HUES48 (cell line): Measurements from ENCODE around the gene CCDC33.
A peak's percentile ranks its signal among the peaks of the same experiment; 100 is the strongest.

Experiments used
- H3K27ac ChIP-seq: one replicate; pipeline ENCODE4 v1.7.0; 2013; ENCODE audit warnings: low read depth, low read length, inconsistent platforms
- H3K27me3 ChIP-seq: 2 replicates; pipeline ENCODE4 v1.6.1; 2013; ENCODE audit warnings: mild to moderate bottlenecking, low read length; ENCODE audit not compliant: control insufficient read depth, insufficient read depth
- H3K36me3 ChIP-seq: 2 replicates; pipeline ENCODE4 v1.6.1; 2013; ENCODE audit warnings: low read length; ENCODE audit not compliant: control insufficient read depth, insufficient read depth
- H3K4me1 ChIP-seq: 2 replicates; pipeline ENCODE4 v1.6.1; 2013; ENCODE audit warnings: mild to moderate bottlenecking, low read length; ENCODE audit not compliant: control insufficient read depth, insufficient read depth
- H3K4me3 ChIP-seq: 2 replicates; pipeline ENCODE4 v1.5.1; 2013; ENCODE audit warnings: mild to moderate bottlenecking, low read depth, low read length
- H3K9ac ChIP-seq: 2 replicates; pipeline ENCODE4 v1.6.1; 2013; ENCODE audit warnings: mild to moderate bottlenecking, low read depth, low read length, moderate library complexity
- H3K9me3 ChIP-seq: 2 replicates; pipeline ENCODE4 v1.6.1; 2013; ENCODE audit warnings: low read length; ENCODE audit not compliant: control insufficient read depth, insufficient read depth

CCDC33 gene

DNA sequence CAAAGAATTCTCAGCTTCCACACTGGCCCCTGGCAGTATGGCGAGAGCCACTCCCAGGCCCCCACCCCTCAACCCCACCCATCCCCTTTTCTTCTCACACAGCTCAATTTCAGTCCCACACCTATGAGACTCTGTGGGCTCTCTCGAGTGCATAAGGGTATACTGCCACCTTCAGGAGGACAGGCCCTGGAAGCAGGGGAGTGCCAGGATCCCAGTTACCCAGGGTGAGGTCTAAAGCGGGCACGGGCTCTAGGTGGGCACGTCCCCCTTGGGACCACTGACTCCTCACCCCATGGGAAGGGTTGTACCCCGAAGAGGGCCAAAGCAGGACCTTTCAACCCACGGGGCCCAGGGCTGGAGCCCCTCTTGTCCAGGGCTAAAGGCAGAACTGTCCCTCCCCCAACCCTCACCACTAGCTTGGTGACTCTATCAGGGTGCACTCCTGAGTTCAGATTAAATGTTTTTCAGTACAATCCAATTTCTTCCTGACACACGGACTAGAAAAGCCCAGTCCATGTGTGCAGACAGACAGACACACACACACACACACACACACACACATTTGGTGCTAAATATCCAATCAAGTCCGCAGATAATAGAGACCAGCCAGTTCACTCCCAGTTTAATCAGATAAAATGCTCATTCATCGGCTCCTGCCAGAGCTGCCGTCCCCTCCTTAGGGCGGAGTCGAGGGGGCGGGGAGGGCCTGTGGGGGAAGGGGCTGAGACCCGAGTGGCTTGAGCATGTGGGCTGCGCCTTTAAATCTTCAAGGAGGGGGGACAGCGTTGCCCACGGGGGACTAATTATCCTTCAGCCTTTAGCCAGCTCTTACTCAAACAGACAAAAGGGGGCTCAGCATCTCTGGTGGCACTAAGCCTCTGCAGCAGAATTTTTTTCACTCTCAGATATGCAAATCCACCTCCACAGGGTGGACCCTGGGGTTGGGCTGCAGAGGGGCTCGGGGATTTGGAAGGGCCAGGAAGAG, 72.0 kb downstream of the CCDC33 start:
- H3K36me3 ChIP-seq, result no peaks in the 10 kb centered on the region

DNA sequence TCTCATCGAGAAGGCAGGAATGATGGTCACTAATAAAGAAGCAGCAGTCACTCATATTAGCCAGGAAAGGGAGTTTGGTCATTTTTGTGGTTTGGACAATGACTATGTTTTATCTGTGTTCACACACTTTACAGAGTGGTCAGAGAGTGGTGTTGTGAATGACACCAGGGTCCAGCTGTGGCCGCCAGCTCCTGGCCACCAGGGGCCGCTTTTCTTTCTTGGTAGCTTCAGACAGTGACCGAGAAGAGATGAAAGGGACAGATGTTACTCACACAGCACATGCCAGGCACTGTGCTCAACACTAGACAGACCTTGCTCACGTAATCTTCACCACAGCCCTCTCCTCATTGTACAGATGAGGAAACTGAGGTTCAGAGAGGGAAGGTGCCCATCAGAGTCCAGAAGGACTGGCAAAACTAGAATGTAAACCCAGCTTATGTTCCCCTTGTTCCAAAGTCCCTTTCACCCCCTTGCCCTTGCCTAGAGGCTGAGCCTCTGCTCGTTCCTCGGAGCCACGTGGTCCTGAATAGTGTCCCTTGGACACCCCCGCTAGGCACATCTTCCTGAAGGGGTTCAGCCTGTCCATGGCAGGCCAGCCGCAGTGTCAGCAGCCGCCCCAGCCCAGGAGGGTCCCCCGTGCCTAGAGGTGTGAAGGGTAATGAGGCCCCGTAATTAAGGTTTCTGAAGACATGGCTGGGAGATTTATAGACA, 75.8 kb downstream of the CCDC33 start:
- Histone ChIP-seq H3K4me3 (no peak overlapping the region), H3K27me3 (peaks cover 4% of the 10 kb centered on the region), H3K4me1 (peaks cover 24% of the 10 kb centered on the region), H3K9me3 (no peaks in the 10 kb centered on the region), H3K9ac (no peak overlapping the region), H3K27ac (no peak overlapping the region), H3K36me3 (no peaks in the 10 kb centered on the region)

More for the DNA sequence above, 72.0 kb downstream of the CCDC33 start:
- Histone ChIP-seq H3K4me1 (peaks cover 29% of the 10 kb centered on the region), H3K9ac (no peak overlapping the region), H3K27me3 (peaks cover 24% of the 10 kb centered on the region), H3K4me3 (no peak overlapping the region), H3K27ac (no peak overlapping the region), H3K9me3 (no peaks in the 10 kb centered on the region)

DNA sequence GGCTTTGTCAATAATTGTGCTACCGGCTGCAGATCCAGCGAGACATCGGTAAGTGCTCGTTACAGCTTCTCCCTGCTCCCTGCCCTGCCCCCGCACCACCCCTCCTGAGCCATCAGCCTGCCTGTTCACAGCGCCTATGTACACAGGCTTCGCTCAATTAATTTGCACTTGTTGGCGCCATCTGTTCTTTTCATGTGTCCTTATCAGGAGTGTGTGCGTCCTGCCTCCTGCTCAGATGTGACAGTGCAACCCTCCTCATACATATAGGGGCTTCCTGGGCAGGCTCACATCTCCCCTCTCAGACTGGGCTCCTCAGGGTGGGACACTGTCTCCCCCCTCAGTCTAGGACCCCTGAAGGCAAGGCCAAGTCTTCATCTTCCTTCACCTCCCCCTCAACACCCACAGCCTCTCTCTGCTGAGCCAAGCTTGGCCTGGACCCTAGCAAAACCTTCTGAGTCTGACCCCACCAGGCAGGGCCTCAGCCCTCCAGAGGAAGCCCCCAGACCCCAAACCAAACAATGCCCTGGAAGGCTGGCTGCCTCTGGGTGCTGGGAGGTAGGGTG, 76.4 kb downstream of the CCDC33 start:
- H3K27ac ChIP-seq, result no peak overlapping the region
- H3K36me3 ChIP-seq, result no peaks in the 10 kb centered on the region
- H3K9ac ChIP-seq, result no peak overlapping the region
- H3K4me1 ChIP-seq, result peaks cover 27% of the 10 kb centered on the region
- H3K4me3 ChIP-seq, result no peak overlapping the region
- no peaks in the 10 kb centered on the region for H3K9me3 ChIP-seq
- H3K27me3 ChIP-seq, result no peaks in the 10 kb centered on the region; the same call in 1 of the 2 replicates

DNA sequence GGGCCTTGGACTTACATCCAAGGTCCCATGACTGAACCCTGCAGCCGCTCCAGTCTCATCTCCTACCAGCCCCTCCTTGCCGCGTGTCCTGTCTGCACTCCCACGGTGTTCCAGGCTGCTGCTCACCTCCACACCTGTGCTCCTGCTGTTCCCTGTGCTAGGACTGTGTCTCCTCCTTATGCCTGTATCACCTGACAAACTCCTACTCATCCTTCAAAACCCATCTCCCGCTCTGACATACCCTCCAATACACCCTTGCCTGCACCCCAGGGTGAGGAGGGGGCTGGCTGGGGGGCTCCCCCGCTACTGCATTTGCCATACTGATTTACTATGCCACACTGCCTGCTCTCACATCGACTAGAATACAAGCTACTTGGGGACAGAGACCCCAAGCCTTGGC, 77.8 kb downstream of the CCDC33 start:
- Histone ChIP-seq H3K4me3 (no peak overlapping the region), H3K9me3 (no peaks in the 10 kb centered on the region), H3K27ac (no peak overlapping the region), H3K27me3 (no peaks in the 10 kb centered on the region; the same call in 1 of the 2 replicates), H3K4me1 (peaks cover 19% of the 10 kb centered on the region), H3K36me3 (no peaks in the 10 kb centered on the region), H3K9ac (no peak overlapping the region)

DNA sequence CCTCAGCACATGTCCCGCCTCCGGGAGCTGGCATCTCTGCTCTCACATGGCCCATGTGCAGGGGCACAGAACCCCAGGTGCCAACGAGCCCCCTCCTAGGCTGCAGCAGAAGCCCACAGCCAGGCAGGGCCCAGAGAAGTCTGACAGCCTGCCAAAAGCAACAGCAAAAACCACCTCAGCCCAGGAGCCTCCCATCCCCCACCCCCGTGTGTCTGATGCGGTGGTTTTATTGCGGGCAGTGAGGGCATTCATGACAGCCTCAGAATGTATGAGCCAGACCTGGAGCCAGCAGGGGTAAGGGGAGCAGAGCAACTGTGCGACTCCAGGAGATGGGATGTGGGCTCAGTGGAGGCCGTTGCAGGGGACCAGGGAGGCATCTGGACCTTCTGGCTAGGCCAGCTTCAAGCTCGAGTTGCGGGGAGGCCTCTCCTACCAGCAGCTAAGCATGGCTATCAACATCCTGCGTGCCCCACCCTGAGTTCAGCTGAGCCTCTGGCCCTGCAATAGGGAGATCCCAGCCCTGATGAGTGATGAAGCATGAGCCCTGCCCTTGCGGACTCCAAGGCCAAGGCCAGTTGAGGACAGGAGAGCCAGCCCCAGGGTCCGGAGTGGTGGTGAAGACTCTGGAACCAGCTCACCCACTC, 78.8 kb downstream of the CCDC33 start:
- Histone ChIP-seq H3K4me1 (peaks cover 26% of the 10 kb centered on the region), H3K9ac (no peak overlapping the region), H3K27ac (no peak overlapping the region)

DNA sequence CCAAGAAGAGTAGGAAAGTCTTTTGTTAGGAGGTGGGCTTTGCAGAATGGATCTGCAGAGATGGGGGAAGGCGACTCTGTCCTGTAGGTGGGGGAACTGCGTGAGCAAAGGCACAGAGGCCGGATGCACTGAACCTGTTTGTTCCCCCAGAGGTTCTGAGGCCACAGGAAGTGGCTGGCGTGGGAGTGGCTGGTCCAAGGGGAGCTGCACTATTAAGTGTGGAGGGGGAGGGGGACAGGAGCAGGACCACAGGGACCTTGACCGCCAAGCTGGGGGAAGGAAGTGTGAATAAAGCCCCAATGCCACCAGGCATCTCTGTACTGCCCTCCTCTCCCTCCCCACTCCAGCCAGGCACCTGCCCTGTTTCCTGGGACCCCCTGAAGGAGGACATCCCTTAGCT, 79.5 kb downstream of the CCDC33 start:
- Histone ChIP-seq H3K36me3 (no peaks in the 10 kb centered on the region), H3K27me3 (no peaks in the 10 kb centered on the region), H3K9me3 (no peaks in the 10 kb centered on the region), H3K4me3 (no peak overlapping the region), H3K4me1 (peaks cover 30% of the 10 kb centered on the region), H3K27ac (no peak overlapping the region), H3K9ac (no peak overlapping the region)

More for the DNA sequence above, 78.8 kb downstream of the CCDC33 start:
- Histone ChIP-seq H3K27me3 (no peaks in the 10 kb centered on the region), H3K9me3 (no peaks in the 10 kb centered on the region), H3K36me3 (no peaks in the 10 kb centered on the region), H3K4me3 (no peak overlapping the region)

DNA sequence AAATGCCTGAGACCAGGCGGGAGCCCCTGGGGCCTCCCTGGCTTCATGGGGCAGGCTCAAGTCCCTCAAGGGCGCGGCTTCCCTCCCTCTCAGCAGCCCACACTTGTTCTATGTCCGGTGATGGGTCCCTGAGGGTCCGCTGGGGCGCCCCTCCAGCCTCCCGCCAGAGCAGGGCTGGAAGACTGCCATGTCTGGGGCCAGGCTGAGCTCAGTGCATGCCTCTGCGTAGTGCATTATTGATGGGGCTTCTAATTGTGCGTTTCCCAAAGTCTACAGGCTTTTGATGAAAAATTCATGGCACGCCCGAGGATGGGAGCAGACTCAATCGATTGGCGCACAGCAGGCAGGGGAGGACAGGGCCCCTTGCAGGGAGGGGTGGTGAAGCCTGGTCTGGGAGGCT, 80.0 kb downstream of the CCDC33 start:
- Histone ChIP-seq H3K4me3 (no peak overlapping the region), H3K27ac (no peak overlapping the region), H3K9ac (no peak overlapping the region), H3K9me3 (no peaks in the 10 kb centered on the region), H3K36me3 (no peaks in the 10 kb centered on the region), H3K27me3 (no peaks in the 10 kb centered on the region), H3K4me1 (peaks cover 30% of the 10 kb centered on the region)

DNA sequence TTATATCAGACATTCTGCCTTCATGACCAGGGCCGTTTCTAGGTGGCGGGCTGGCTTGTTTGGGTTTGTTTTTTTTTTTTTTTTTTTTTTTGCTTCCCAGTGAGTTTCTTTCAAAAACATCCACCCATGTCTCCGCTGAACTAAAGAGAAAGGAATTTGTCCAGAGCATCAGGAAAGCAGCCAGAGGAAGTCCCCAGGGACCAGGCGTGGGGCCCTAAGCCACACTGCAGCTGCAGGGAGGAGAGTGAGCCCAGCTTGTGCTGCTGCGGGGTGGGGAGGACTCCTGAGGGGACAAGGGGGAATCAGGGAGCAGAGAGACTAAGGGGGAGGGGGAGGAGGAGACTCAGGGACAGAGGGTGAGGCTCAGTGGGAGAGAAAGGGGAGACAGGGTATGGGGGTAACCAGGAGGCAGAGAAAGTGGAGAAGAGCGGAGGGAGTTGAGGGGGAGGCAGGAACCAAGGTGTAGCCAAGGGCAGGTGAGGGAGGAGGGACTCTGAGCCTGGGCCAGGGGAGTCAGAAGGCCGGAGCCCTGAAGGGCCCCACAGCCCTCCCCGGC, 81.8 kb downstream of the CCDC33 start:
- H3K4me3 ChIP-seq, result no peak overlapping the region
- H3K9ac ChIP-seq, result no peak overlapping the region
- peaks cover 25% of the 10 kb centered on the region for H3K4me1 ChIP-seq
- H3K9me3 ChIP-seq, result no peaks in the 10 kb centered on the region
- peak overlapping the region; percentile 42 for H3K27ac ChIP-seq
- H3K27me3 ChIP-seq, result no peaks in the 10 kb centered on the region
- H3K36me3 ChIP-seq, result no peaks in the 10 kb centered on the region

DNA sequence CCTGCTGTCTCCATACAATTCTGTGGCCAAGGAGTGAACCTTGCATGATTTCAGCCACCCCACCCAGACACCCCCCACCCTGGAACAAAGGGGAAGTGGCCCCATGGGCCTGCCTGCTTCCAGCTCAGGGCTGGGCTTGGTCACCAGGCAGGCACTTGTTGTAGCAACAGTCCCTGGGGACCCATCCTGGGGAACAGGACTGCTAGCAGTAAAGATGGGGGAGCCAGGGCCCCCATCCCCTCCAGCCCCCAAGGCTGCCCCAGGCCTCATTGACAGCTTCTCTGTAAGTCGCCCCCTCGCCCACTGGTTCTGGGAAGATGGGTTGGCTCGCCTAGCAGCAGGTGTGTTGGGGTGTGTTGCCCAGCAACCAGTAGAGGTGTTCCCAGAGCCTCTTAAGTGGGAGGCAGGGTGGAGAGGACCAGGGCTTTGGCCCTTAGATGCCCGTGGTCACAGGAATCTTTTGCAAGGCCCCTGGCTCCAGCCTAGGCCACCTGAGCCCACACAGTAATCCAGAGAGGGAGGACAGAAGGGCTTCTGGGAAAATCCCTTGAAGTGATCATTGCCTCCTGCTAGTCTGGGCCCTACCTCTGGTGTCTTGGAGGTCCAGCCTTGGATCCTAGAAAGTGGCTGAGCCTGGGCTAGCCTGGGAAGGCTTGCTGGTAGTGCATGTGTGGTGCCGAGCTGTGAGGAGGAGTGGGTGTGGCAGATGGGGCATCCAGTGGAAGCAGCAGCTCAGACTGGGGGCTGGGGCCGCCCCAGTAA, 82.4 kb downstream of the CCDC33 start:
- no peak overlapping the region for H3K4me3 ChIP-seq
- H3K9me3 ChIP-seq, result no peaks in the 10 kb centered on the region
- H3K36me3 ChIP-seq, result no peaks in the 10 kb centered on the region
- H3K27me3 ChIP-seq, result no peaks in the 10 kb centered on the region
- no peak overlapping the region for H3K9ac ChIP-seq
- H3K27ac ChIP-seq, result no peak overlapping the region
- peaks cover 25% of the 10 kb centered on the region for H3K4me1 ChIP-seq

DNA sequence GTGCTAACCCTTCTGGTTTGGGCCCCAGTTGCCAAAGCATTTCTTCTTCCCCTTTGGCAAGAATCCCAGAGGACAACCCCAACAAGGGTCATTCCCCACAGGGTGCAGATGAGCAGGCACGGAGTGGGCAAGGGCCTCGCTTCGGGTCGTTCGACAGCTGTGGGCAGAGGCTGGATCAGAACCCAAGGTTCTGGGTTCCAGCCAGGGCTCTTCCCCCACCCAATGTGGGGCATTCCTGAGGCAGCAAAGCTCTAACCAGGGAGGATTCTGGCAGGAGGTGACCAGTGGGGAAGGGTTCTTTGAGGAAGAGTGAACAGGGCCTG, 83.0 kb downstream of the CCDC33 start:
- no peak overlapping the region for H3K9ac ChIP-seq
- no peaks in the 10 kb centered on the region for H3K27me3 ChIP-seq
- H3K4me3 ChIP-seq, result no peak overlapping the region
- H3K9me3 ChIP-seq, result no peaks in the 10 kb centered on the region
- H3K36me3 ChIP-seq, result no peaks in the 10 kb centered on the region
- H3K4me1 ChIP-seq, result peaks cover 25% of the 10 kb centered on the region
- H3K27ac ChIP-seq, result peak overlapping the region; percentile 64
